GM12873 (cell line): Measurements from ENCODE around the gene SPINT3.

ENCODE experiments used
- TF ChIP-seq, protein P1 (sequence below): IDR thresholded peaks from 2 replicates; pipeline ENCODE4 v1.5.1; 2012; ENCODE audit warnings: low read depth, mild to moderate bottlenecking, moderate library complexity, low read length, control low read depth; ENCODE audit not compliant: insufficient read depth; ENCODE audit errors: missing control alignments

The SPINT3 gene

DNA sequence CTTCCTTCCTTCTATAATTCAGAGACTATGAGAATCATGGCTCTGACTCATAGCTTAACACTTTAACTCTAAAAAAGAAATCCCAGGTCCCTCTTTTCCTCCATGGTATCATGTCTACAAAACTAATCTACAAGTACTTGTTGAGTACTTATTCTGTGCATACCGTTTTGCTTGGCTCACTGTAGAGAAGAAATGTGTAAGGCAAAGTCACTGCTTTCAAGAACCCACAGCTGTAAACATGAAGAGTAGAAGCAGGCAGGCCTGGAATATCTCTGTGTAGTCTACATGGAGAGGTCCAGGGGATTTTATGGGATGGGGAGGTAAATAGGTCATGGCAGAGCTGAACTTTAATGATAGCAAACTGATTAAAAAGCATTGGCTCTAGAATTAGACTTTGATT is 13.8 kb downstream of the SPINT3 start:
- TF ChIP-seq, protein P1, sequence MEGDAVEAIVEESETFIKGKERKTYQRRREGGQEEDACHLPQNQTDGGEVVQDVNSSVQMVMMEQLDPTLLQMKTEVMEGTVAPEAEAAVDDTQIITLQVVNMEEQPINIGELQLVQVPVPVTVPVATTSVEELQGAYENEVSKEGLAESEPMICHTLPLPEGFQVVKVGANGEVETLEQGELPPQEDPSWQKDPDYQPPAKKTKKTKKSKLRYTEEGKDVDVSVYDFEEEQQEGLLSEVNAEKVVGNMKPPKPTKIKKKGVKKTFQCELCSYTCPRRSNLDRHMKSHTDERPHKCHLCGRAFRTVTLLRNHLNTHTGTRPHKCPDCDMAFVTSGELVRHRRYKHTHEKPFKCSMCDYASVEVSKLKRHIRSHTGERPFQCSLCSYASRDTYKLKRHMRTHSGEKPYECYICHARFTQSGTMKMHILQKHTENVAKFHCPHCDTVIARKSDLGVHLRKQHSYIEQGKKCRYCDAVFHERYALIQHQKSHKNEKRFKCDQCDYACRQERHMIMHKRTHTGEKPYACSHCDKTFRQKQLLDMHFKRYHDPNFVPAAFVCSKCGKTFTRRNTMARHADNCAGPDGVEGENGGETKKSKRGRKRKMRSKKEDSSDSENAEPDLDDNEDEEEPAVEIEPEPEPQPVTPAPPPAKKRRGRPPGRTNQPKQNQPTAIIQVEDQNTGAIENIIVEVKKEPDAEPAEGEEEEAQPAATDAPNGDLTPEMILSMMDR, result no peak

- TF ChIP-seq, protein P1, result no peak
Measured at GRCh38 chr20:45500022-45500421, 15.4 kb downstream of the SPINT3 start.

DNA sequence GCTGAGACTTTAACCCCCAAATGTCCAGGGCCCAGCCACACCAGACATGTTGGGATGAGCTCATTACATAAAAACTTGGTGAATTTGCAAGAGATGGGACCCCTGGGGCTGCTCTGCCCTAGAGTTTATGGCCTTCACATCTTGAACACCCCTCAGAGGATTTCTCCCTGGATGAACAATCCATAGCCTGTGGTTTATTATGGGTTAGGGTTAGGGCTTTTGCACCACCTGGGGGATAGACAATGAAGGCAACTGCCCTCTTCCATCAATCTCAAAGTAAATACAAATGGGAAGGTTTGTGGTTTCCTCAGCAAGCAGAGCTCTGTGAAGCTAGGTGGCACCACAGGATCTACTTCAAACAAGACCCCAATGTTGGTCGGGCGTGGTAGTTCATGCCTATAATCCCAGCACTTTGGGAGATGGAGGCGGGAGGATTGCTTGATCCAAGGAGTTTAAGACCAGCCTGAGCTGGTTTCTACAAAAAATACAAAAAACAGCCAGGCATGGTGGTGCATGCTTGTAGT is 17.4 kb downstream of the SPINT3 start:
- TF ChIP-seq, protein P1, result no peak

DNA sequence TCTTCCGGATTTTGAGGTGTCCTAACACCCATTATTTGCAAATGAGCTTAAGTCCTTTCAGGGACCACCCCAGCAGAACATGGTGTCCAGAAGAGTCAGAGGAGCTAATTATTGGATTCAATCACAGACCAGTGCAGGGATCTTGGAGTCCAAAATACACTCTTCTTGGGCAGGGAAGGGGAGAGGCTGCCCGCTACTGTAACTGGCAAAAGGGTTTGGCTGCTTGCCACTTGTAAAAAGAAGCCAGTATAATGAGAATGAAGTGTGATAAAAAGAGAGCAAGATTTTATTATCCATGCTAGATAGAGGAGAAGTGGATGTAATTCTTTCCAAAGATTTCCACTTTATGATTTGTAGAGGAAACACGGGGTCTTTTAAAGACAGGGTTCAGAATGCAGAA is 19.3 kb downstream of the SPINT3 start:
- TF ChIP-seq, protein P1, result no peak

DNA sequence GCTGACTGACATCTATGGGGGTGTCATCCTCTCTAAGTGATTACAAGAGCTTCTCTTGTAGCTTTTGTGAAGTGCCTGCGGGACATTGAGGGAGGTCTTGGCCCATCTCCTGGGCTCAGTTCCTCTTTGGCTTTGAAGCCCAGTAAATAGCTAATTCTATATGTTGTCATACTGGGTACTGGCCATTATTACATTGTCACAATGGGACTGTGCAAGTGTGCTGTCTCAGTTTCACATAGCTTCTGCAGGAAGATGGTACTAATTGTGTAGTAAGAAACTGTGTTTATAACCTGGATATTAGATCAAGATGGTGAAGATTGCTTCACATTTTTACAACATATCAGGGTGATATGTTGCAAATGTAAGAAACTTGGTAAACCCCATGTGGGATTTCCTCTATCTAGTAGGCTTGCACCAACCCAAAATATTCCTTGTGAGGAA is 19.9 kb downstream of the SPINT3 start:
- TF ChIP-seq, protein P1, result no peak

GRCh38 chr20:45489083-45489531 is 26.3 kb downstream of the SPINT3 start:
- TF ChIP-seq, protein P1, result no peak

- TF ChIP-seq, protein P1, result peak; percentile 35
Measured at GRCh38 chr20:45487231-45487635, 28.2 kb downstream of the SPINT3 start.
